Measurements from ENCODE around the gene DUSP2. TPM values are rescaled to one million over a fixed set of nuclear protein-coding genes. Genes with fewer than 3 reads are reported as not detected.

DUSP2 gene
- total RNA-seq, 4 donors from 2014 or later = 0.23 to 5.4 (median 0.40) TPM; not detected in 1

GRCh38 chr2:96185516-96185915 lies 40.3 kb upstream of the DUSP2 start:
- TF ChIP-seq CTCF (IDR thresholded peaks at IDR 0.05) (no peak), EP300 (IDR thresholded peaks at IDR 0.05) (no peak), POLR2A (IDR thresholded peaks at IDR 0.05) (no peak), POLR2AphosphoS5 (IDR thresholded peaks at IDR 0.05) (no peak)
- 83 to 100% methylated on average over 1 of the region's 1 CpG for WGBS, 2 donors (ENCODE audit: low coverage in 1 of 2)
- Histone ChIP-seq H3K36me3 (peaks cover 0 to 73% of the 10 kb centered on the region in 2 donors), H3K9me3 (no peaks in the 10 kb centered on the region), H3K4me3 (no peak overlapping the region), H3K27me3 (no peaks in the 10 kb centered on the region), H3K27ac (no peak overlapping the region), H3K4me1 (no peaks in the 10 kb centered on the region)
- ATAC-seq = no peak

DNA sequence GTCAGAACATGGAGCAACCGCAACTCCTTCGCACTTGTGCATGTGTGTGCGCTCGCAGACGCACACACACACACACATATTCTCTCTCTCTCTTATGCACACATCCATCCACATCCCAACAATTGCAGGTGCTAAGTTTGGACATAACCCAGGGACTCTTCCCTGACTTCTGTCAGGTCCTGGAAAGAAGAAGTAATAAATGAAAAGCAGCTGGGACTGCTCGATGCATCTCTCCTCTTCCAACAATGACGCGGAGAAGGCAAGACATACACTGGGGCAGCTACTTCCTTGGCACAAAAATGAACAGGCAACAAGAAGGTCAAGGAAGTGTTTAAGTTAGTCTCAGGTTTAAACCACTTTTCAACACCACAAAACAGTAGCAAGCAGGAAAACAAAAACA lies 39.7 kb upstream of the DUSP2 start:
- Histone ChIP-seq H3K36me3 (peaks cover 0 to 67% of the 10 kb centered on the region in 2 donors), H3K9me3 (no peaks in the 10 kb centered on the region), H3K4me1 (no peaks in the 10 kb centered on the region), H3K27ac (no peak overlapping the region), H3K27me3 (no peaks in the 10 kb centered on the region), H3K4me3 (no peak overlapping the region)
- TF ChIP-seq EP300 (IDR thresholded peaks at IDR 0.05) (no peak), CTCF (IDR thresholded peaks at IDR 0.05) (no peak), POLR2A (IDR thresholded peaks at IDR 0.05) (no peak), POLR2AphosphoS5 (IDR thresholded peaks at IDR 0.05) (no peak)
- WGBS, 2 donors (ENCODE audit: low coverage in 1 of 2) = 10 to 73% methylated on average over 2 to 8 of the region's 8 CpGs
- ATAC-seq = no peak

DNA sequence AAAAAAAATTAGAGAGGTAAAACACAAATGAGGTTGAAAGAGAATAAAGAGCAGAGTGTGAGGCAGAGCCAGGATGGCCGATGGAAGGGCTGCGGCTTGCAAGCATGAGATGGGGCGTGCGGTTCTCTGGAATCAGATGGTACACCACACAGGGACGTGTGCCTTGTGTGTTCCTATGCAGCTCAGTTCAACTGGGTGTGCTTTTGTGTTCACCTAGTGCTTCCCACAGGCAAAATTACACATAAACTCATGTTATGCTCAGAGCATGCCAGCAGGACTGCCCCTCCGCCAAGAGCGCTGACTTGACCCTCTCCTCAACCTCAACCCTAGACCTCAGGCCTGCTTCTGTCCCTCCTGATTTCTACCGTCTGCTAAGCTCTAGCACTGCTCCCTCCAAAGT lies 38.9 kb upstream of the DUSP2 start:
- WGBS, 2 donors (ENCODE audit: low coverage in 1 of 2) = 70 to 76% methylated on average over 5 to 6 of the region's 8 CpGs
- H3K27ac ChIP-seq = no peak overlapping the region
- ATAC-seq = no peak
- H3K36me3 ChIP-seq = peaks cover 0 to 59% of the 10 kb centered on the region in 2 donors
- no peaks in the 10 kb centered on the region for H3K4me1 ChIP-seq
- H3K4me3 ChIP-seq = no peak overlapping the region
- TF ChIP-seq POLR2A (IDR thresholded peaks at IDR 0.05) (no peak), EP300 (IDR thresholded peaks at IDR 0.05) (no peak), POLR2AphosphoS5 (IDR thresholded peaks at IDR 0.05) (no peak), CTCF (IDR thresholded peaks at IDR 0.05) (no peak)
- no peaks in the 10 kb centered on the region for H3K9me3 ChIP-seq
- H3K27me3 ChIP-seq = no peaks in the 10 kb centered on the region

DNA sequence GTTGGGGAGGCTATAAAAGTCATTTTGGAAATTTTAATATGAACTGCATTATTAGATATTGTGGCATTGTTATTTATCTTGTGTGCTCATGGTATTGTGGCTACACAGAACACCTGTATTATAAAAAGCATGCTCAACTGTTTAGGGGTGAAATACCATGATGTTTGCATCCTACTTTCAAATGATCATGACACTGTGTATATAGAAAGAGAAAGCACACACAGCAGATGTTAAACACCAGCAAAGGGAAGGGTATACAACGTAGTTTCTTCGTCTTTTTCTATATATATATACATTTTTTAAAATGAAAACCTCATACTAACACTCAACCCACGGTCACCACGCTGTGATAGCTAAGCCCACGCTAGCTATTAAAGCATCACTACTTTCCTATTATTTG lies 36.3 kb upstream of the DUSP2 start:
- no peak for TF ChIP-seq CTCF (IDR thresholded peaks at IDR 0.05)
- no peak for TF ChIP-seq POLR2AphosphoS5 (IDR thresholded peaks at IDR 0.05)
- no peak for TF ChIP-seq POLR2A (IDR thresholded peaks at IDR 0.05)
- no peak for TF ChIP-seq EP300 (IDR thresholded peaks at IDR 0.05)
- H3K4me3 ChIP-seq = no peak overlapping the region
- no peak for ATAC-seq
- no peaks in the 10 kb centered on the region for H3K4me1 ChIP-seq
- no peaks in the 10 kb centered on the region for H3K9me3 ChIP-seq
- H3K36me3 ChIP-seq = peaks cover 0 to 33% of the 10 kb centered on the region in 2 donors
- H3K27me3 ChIP-seq = no peaks in the 10 kb centered on the region
- no peak overlapping the region for H3K27ac ChIP-seq
- WGBS, 2 donors (ENCODE audit: low coverage in 1 of 2) = 54 to 61% methylated on average over 5 of the region's 5 CpGs

DNA sequence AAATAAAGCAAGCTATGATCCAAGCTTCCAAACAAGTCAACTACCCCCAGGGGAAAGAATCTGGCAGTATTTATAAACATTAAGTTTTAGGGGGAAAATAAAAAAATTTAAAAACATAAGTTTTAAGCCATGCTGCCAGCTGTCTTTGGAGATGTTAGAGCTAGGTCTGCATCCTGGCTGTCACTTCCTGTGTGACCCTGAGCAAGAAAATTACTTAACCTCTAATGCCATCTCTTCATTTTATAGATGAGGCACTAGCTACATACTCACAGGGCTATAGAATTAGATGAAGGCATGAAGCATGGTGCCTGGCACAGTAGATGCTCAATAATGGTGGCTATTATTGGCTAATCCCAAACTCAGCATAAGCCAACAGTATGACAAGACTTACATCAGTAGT lies 35.3 kb upstream of the DUSP2 start:
- Histone ChIP-seq H3K4me3 (no peak overlapping the region), H3K27ac (no peak overlapping the region), H3K36me3 (peaks cover 0 to 23% of the 10 kb centered on the region in 2 donors), H3K9me3 (no peaks in the 10 kb centered on the region), H3K4me1 (no peaks in the 10 kb centered on the region), H3K27me3 (no peaks in the 10 kb centered on the region)
- TF ChIP-seq POLR2A (IDR thresholded peaks at IDR 0.05) = no peak
- TF ChIP-seq POLR2AphosphoS5 (IDR thresholded peaks at IDR 0.05) = no peak
- TF ChIP-seq CTCF (IDR thresholded peaks at IDR 0.05) = no peak
- no peak for TF ChIP-seq EP300 (IDR thresholded peaks at IDR 0.05)
- ATAC-seq = no peak
